HFF-Myc (cell line): ENCODE results near the gene CISD2.
"Not testable (repeated sequence)": the region's sequence is repeated elsewhere in the genome, so short reads cannot be mapped to it uniquely, and the experiment has no call there.

Experiments used
- DNase-seq: peaks from one replicate; pipeline ENCODE4 v3.0.0-alpha.2; 2011; ENCODE audit warnings: low read depth; ENCODE audit errors: extremely low read depth
- H3K4me3 ChIP-seq: replicated peaks from 2 replicates; pipeline ENCODE4 v1.5.1; 2011; ENCODE audit warnings: low read depth, mild to moderate bottlenecking, control low read depth, low read length
- CTCF ChIP-seq: IDR thresholded peaks from 2 replicates; pipeline ENCODE4 v1.5.1; 2012; ENCODE audit warnings: mild to moderate bottlenecking, low read depth, low read length, control low read depth; ENCODE audit errors: missing control alignments

Gene CISD2

GRCh38 chr4:102868781-102869568 is at the start of gene CISD2:
TSS of gene CISD2 (plus strand) at chr4:102868992. CDS start at chr4:102869085, 93 bp downstream.
- peak; percentile 68 for DNase-seq
- TF ChIP-seq CTCF, result no peak
- peak within 1 kb of the TSS; percentile 57 for H3K4me3 ChIP-seq

GRCh38 chr4:102819100-102819499 is 49.7 kb upstream of the CISD2 start:
- not testable (repeated sequence) for DNase-seq, H3K4me3 ChIP-seq

- no peak for TF ChIP-seq CTCF
- no peak for DNase-seq
- H3K4me3 ChIP-seq, result no peak overlapping the region
Observed at GRCh38 chr4:102819588-102820365, 49.0 kb upstream of the CISD2 start.

GRCh38 chr4:102823464-102823863 is 45.3 kb upstream of the CISD2 start:
- no peak for TF ChIP-seq CTCF
- DNase-seq, result no peak
- peak overlapping the region; percentile 98 for H3K4me3 ChIP-seq

- TF ChIP-seq CTCF, result no peak
Observed at GRCh38 chr4:102823897-102824296, 44.9 kb upstream of the CISD2 start.

GRCh38 chr4:102824398-102824797 is 44.4 kb upstream of the CISD2 start:
- H3K4me3 ChIP-seq, result peak overlapping the region; percentile 98
- TF ChIP-seq CTCF, result no peak
- DNase-seq, result no peak

More at GRCh38 chr4:102823897-102824296, 44.9 kb upstream of the CISD2 start:
- H3K4me3 ChIP-seq, result peak overlapping the region; percentile 98
- DNase-seq, result no peak
